Tibial nerve (tissue), 4 donors: ENCODE measurements around the gene AK4.
A peak's percentile ranks its signal among the peaks of the same experiment; 100 is the strongest.

Experiments
- CTCF ChIP-seq, 5 experiments: fragments of 200-600 bp in 3 of 5; fragments of 450-650 bp in 2 of 5; sonication (generic) in 3 of 5; IDR thresholded peaks; one replicate each; pipeline ENCODE4 v1.5.1; 2016 to 2019; ENCODE audit warnings: antibody characterized with exemption in 5 of 5, mild to moderate bottlenecking in 3 of 5, moderate library complexity in 2 of 5
- EP300 ChIP-seq, 2 donors: sonication (generic); formaldehyde crosslinking; IDR thresholded peaks; one replicate each; pipeline ENCODE4 v1.6.1; 2017; ENCODE audit warnings: antibody characterized with exemption in 2 of 2, mild to moderate bottlenecking in 1 of 2

GRCh38 chr1:65235867-65236805, 88.1 kb downstream of the AK4 start:
- TF ChIP-seq CTCF (IDR thresholded peaks at IDR 0.05) (peak in 3 of 5 experiments; percentile 20 to 34 (median 21)), EP300 (IDR thresholded peaks at IDR 0.05) (no peak)
